ENCODE results near the gene RIPK3.

RIPK3 gene

DNA sequence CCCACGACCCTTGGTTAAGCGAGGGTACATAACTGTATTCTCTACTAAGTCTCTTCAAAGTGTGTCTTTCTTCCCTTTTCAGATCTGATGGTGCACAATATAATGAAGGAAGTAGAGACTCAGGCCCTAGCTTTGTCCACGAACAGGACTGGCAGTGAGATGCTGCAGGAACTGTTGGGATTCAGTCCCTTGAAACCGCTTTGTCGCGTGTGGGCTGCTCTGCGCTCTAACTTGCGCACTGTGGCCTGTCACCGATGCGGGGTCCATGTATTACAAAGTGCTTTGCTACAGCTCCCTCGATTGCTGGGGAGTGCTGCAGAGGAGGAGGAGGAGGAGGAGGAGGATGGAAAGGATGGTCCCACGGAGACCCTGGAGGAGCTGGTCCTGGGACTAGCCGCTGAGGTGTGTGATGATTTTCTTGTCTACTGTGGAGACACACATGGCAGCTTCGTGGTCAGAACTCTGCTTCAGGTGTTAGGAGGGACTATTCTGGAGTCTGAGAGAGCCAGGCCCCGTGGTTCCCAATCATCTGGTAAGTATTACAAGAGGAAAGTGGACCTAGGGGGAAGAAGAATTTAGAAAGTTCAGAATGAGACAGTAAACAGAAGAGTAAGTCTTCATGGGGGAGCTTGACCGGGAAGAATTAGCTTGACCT is 39.3 kb downstream of the RIPK3 start:
- no peak for DNase-seq (ENCODE audit: low spot score)

DNA sequence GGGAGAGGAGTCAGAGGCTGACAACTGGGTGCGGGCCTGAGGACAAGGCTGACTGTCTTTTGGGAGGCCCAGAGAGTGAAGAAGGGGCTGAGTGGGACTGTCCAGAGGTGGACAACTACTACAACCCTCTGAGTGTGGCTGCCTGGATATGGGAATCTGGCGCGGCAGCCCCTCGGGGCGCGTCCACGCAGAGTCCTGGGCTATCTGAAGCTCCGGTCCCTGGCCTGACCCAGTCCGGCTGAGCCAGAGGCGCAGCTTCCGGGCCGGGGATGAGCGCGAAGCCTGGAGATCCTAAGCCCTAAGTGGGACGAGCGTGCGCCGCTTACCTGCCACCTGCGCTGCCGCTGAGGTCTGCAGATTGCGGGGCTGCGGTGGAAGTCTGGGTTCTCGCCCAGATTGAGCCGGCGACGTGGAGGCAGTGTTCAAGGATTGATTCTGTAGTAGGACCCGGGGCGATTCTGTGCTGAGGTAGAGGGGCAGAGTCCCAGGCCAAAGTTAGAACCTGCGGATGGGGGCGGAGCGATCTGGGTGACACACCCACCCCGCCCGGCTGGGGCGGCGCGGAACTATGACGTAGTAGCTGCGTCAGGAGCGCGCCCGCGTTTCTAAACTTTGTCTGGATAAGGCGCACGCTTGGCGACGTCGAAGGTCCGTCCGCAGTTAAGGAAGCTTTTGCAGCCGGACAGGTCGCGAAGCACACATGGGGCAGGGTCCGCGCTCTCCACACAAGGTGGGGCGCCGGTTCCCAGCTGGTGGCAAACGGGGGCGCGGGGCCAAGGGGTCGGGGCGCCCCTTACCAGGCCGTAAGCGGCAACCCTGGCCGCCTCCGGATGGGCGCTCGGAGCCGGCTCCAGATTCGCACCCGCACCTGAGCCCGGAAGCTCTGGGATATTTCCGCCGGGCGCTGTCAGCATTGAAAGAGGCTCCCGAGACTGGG is 40.3 kb downstream of the RIPK3 start, which contains the start of the genes DHRS1 and NOP9:
Gene DHRS1, minus strand, starts transcription at position 526 of the 937 bp plus-strand sequence. CDS start 674 bp downstream, outside the sequence.
Gene NOP9, plus strand, starts transcription at position 596 of the 937 bp plus-strand sequence. Its CDS starts 105 bp downstream, at position 701.
- peak; percentile 97 for DNase-seq (ENCODE audit: low spot score)

DNA sequence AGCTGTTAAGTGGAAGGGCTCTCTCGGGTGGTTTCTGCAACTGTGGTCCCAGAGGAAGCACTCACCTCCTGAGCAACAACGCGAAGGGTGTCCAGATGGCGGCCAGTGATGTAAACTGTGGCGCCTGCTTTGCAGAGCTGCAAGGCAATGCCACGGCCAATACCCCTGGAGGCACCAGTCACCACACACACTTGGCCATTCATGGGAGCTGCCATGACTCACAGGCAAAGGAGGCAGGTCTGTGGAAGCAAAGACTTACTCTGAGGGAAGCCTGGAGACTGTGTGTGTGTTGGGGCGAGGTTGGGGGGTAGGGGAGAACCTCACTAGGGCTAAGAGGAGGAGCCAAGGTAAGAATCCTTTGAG is 40.9 kb downstream of the RIPK3 start:
- peak; percentile 69 for DNase-seq (ENCODE audit: low spot score)

DNA sequence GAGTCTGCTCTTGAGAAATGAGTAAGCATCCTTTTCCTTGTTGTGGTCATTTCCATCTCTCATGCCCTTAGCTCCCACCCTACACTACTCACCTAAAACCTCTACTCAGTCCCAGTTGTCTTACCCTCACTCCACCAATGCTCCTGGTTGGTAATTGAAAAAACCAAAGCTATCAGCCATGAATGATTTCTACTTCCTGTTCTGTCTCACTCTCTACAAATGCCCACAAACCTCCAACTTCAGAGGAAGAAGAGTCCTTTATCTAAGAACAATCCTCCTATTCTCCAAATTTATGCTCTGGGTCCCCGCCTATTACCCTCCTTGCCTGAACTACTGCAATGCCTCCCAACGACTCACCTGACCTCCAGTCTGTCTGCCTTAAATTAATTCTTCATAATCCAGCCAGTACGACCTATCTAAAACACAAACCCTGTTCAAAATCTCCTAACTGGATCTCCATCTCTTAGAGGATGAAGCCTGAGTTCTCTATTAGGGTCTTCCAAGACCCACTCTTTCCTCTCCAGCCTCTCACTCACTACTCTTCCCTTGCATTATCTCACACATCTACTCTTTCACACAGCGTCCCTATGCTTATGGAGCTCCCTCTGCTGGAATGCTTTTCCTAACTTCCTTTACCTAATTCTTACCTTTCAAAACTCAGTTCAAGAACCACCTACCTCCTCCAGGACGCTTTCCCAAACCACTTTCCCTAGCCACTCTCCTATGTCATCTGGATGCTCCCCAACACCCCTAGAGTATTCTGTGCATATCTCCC is 42.4 kb downstream of the RIPK3 start:
- DNase-seq (ENCODE audit: low spot score), result no peak

DNA sequence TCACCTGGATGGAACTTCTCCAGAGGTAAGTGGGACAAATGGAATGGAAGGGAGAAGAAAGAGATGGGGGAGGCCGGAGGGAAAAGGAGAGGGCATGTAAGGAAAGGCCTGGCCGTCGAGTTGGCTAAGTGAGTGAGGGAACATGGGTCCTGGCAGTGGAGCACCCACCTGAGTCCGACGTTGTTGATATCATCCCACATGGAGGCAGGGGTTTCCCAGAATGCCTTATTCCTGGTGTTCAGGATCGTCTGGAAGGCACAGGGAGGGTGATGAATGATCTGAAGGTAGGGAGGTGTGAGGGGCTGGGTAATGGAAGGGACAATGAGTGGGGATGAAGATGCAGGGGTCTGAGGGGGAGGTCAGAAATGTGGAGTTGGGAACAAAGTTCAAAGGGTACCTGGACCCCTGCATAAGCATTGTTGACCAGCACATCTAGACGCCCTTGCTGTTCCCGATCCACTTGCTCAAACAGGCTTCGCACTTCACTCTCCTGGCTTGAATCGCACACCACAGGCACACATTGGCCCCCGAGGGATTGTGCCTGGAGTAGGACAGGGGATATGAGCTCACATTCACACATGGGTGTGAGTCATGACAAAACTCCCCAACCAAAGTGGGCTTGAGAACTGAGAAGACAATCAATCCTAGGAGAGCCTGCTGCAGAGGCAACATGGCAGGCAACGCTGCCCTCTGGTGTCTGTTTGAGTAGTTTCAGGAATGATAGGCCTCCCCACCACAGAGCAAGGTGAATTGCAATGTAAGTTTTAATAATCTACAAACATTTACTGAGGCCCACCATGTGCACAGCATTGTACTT is 43.2 kb downstream of the RIPK3 start:
- peak; percentile 88 for DNase-seq (ENCODE audit: low spot score)

DNA sequence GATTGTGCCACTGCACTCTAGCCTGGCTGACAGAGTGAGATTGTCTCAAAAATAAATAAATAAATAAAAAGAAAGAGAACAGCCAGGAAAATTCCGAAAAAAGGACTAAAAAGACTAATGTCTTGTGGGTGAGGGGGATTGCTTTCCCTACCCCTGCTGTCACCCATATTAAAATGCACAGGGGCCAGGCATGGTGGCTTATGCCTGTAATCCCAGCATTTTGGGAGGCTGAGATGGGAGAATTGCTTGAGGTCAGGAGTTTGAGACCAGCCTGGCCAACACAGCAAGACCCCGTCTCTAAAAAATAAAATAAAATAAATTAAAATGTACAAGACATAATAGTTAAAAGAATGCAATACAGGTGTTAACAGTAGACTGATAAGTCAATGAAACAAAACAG is 46.3 kb downstream of the RIPK3 start:
- no peak for DNase-seq (ENCODE audit: low spot score)

DNA sequence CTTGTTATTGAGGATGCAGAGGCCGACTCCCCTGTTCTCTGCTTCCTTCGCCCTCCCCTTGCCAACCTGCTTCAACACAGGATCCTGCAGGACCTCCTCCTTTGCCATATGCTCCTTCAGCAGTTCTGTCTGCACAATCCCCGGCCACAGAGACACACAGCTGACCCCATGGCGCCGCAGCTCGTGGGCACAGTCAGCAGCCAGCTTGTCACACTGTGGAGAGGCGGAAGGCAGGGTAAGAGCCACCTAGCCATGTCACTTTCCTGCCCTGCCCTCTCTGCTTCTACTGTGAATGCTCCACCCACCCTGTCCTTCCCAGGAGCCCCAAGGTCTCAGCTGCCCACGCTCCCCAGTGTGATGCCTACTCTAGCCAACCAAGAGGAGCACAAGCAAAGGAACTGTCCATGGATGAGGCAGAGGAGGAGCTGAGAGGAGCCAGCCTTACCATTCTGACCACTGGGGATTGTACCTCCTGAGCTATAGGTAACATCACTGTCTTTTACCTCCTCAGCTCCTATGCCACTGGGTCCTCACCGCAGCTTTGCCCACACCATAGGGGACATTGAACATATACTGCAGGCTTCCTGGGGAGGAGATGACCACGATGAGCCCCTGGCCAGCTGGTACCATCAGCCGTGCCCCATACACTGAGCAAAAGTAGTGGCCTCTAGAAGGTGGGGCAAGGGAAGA is 47.5 kb downstream of the RIPK3 start:
- DNase-seq (ENCODE audit: low spot score), result no peak

DNA sequence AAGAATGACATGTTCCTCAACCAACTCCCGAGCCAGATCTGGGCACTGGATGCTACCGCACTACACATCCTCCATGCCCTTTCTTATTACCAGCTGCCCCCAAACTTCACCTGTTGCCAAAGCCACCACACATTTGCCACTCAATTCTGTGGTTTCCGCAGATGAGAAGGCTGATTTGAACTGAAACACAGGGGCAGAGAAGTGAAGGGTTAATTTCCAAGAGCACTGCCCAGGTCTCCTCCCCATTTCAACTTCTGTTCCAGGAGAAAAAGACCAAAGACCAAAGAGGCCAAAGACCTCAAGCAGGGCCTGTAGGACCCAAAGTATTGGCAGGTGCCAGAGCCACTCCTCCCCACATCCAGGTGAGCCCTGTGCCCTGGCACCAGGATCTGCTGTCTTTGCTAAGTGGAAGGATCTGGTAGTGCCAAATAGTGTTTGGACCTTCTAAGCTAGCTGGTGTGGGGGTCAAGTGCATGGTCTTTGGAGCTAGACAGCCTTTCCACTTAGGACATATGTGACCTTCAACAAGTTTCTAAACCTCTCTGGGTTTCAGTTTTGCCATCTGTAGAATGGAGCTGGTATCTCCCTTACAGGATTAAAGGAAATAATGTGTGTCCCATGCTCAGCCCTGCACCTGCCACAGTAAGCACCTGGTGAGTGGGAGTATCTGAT is 48.2 kb downstream of the RIPK3 start:
- no peak for DNase-seq (ENCODE audit: low spot score)

DNA sequence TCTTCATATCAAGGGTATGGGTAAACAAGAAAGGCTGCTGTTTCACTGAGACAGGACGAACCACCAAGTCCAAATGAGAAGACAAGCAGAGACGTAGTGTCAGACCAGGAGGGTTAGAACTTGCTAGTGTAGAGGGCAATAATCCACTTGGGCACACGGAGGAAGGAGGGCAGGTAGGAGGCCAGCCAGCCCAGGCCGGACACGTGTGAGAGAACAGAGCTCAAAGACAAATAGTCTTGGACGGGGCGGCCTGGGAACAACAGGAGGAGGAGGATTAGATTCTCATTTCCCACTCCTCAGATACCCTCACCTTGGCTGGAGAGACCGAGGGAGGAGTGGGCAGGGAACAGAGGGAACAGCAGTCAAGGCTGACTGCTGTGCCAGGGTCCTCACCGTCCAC is 49.0 kb downstream of the RIPK3 start:
- DNase-seq (ENCODE audit: low spot score), result no peak

DNA sequence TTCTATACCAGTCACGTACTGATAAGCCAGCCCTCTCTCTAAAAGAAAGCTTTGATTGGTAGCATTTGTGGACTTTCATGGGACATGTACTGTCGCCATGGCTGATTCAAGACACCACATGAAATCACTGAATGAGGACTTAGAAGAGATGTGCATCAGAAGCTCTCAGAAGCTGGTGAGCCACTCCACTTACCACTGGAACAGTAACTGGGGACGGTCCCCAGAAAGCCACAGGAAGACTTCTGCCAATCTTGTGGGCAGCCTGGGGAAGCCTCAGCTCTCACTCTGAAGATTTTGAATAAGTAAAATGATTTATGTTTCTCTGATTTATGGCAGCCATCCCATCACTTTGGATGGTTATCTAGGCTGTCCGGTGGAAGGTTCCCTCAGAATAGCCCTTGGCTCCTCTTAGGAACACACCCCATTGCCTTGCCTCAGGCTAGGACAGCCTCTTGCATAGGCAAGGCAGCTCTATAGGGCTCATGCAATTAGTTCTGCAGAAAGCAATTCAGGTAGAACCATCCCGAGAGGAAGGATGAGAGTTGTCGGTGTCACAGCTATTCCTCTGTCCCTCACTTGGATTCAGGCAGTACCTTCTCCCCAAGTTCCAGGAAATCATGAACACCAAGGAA is 50.0 kb downstream of the RIPK3 start:
- DNase-seq (ENCODE audit: low spot score), result no peak

DNA sequence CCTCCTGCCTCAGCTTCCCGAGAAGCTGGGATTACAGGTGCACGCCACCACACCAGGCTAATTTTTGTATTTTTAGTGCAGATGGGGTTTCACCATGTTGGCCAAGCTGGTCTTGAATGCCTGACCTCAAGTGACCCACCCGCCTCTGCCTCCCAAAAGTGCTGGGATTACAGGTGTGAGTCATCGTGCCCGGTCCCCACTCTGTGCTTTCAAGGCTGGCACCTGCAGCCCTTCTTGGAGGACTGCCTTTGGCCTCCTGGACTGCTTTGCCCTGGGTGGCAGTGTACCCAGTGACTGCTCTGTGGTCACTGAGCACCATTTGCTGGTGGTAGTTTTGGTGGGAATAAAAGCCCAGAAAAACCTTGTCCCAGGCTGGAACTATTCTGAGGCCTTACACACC is 52.8 kb downstream of the RIPK3 start:
- DNase-seq (ENCODE audit: low spot score), result no peak
